Endothelial cell of umbilical vein (primary cell): Measurements from ENCODE around the gene SNRNP27. TPM values are rescaled to one million over a fixed set of nuclear protein-coding genes. Genes with fewer than 3 reads are reported as not detected.

Experiments
- BruUV-seq: library from RNA; stranded (reverse); fragments of 400-500 nt; replicated peaks from 2 replicates; lab custom pipeline; 2021; lab: Mats Ljungman, UMichigan
- CTCF ChIA-PET: fragments of 300-600, 350-600 bp; sonication (Branson Sonifier 250); formaldehyde crosslinking; loops from one replicate; lab custom pipeline; 2021; ENCODE audit warnings: antibody characterized with exemption, inconsistent platforms; lab: Charles Lee
- POLR2A ChIA-PET: fragments of 300-600, 350-600 bp; sonication (Branson Sonifier 250); formaldehyde crosslinking; loops from one replicate; lab custom pipeline; 2021; ENCODE audit warnings: antibody characterized with exemption, inconsistent platforms; lab: Charles Lee
- DNase-seq: peaks from one replicate; pipeline ENCODE4 v3.0.0-alpha.2; 2011; ENCODE audit warnings: low read depth, low spot score
- FAIRE-seq: peaks from 2 replicates; lab custom pipeline; 2011; peaks lifted over from hg19 to GRCh38; lab: Jason Lieb, UNC
- H2AFZ ChIP-seq: 2 replicates; pipeline ENCODE4 v1.6.0; 2012; ENCODE audit warnings: low read depth, low read length, control low read depth, inconsistent platforms
- H3K27ac ChIP-seq: 2 replicates; pipeline ENCODE4 v1.5.1; 2011; ENCODE audit warnings: low read depth, mild to moderate bottlenecking, control low read depth, low read length, moderate library complexity; ENCODE audit not compliant: insufficient read depth
- H3K27me3 ChIP-seq, 2 experiments: 2 replicates each; pipeline versions ENCODE4 v1.6.0 to v1.6.1; 2011; ENCODE audit warnings: low read length in 2 of 2, mixed read lengths in 1 of 2; ENCODE audit not compliant: control insufficient read depth in 2 of 2, insufficient read depth in 2 of 2
- H3K36me3 ChIP-seq, 2 experiments: 2 replicates in 1 of 2; 3 replicates in 1 of 2; pipeline ENCODE4 v1.5.1; 2011; ENCODE audit warnings: low read length in 2 of 2, mild to moderate bottlenecking in 1 of 2, moderate library complexity in 1 of 2; ENCODE audit not compliant: control insufficient read depth in 2 of 2, insufficient read depth in 2 of 2; ENCODE audit errors: extremely low read depth in 1 of 2
- H3K4me1 ChIP-seq: 3 replicates; pipeline ENCODE4 v1.5.1; 2011; ENCODE audit warnings: mild to moderate bottlenecking, low read length; ENCODE audit not compliant: control insufficient read depth, insufficient read depth; ENCODE audit errors: extremely low read depth
- H3K4me2 ChIP-seq: 2 replicates; pipeline ENCODE4 v1.6.1; 2011; ENCODE audit warnings: low read length, control low read depth, mixed read lengths; ENCODE audit not compliant: insufficient read depth
- H3K4me3 ChIP-seq, 3 experiments: fragments of 200-600 bp in 1 of 3; sonication (generic), shearing (Covaris generic) in 1 of 3; replicated peaks in 1 of 3; 2 replicates each; pipeline ENCODE4 v1.5.1; 2011 to 2016; ENCODE audit warnings: control low read depth in 3 of 3, low read length in 3 of 3, mild to moderate bottlenecking in 2 of 3, inconsistent platforms in 1 of 3, low read depth in 1 of 3, moderate library complexity in 1 of 3; ENCODE audit not compliant: insufficient read depth in 1 of 3
- H3K79me2 ChIP-seq: 2 replicates; pipeline ENCODE4 v1.6.0; 2012; ENCODE audit warnings: low read length, inconsistent platforms; ENCODE audit not compliant: control insufficient read depth, insufficient read depth
- H3K9ac ChIP-seq: replicated peaks from 2 replicates; pipeline ENCODE3; 2011; ENCODE audit warnings: low read length, control low read depth; ENCODE audit not compliant: insufficient read depth; ENCODE audit errors: extremely low read depth
- H3K9me1 ChIP-seq: replicated peaks from 3 replicates; pipeline ENCODE4 v1.6.0; 2011; ENCODE audit warnings: mild to moderate bottlenecking, low read length; ENCODE audit not compliant: control insufficient read depth, insufficient read depth; ENCODE audit errors: extremely low read depth
- H3K9me3 ChIP-seq: replicated peaks from 2 replicates; pipeline ENCODE4 v1.5.1; 2012; ENCODE audit warnings: low read length, inconsistent platforms; ENCODE audit not compliant: control insufficient read depth, insufficient read depth
- H4K20me1 ChIP-seq: replicated peaks from 2 replicates; pipeline ENCODE3; 2011; ENCODE audit warnings: mild to moderate bottlenecking, low read length; ENCODE audit not compliant: control insufficient read depth, insufficient read depth; ENCODE audit errors: extremely low read depth
- EZH2 ChIP-seq: IDR thresholded peaks from 2 replicates; pipeline ENCODE4 v1.6.1; 2012; ENCODE audit warnings: borderline replicate concordance, low read depth, mild to moderate bottlenecking, moderate library complexity, low read length, inconsistent platforms; ENCODE audit not compliant: severe bottlenecking
- FOS ChIP-seq: IDR thresholded peaks from 2 replicates; pipeline ENCODE4 v1.6.1; 2011; ENCODE audit warnings: mild to moderate bottlenecking, low read length, moderate library complexity, borderline replicate concordance; ENCODE audit not compliant: insufficient read depth
- GATA2 ChIP-seq: IDR thresholded peaks from 2 replicates; pipeline ENCODE4 v1.7.0; 2011; ENCODE audit warnings: low read depth, mild to moderate bottlenecking, moderate library complexity, mixed read lengths, low read length; ENCODE audit not compliant: insufficient read length, insufficient read depth
- JUN ChIP-seq: IDR thresholded peaks from 2 replicates; pipeline ENCODE4 v1.6.1; 2011; ENCODE audit warnings: borderline replicate concordance, low read depth; ENCODE audit not compliant: insufficient read length, insufficient read depth
- MYC ChIP-seq: IDR thresholded peaks from one replicate; pipeline ENCODE4 v1.6.1; 2011; ENCODE audit warnings: mild to moderate bottlenecking, low read depth, low read length
- POLR2A ChIP-seq: IDR thresholded peaks from 2 replicates; pipeline ENCODE4 v1.6.1; 2012; ENCODE audit warnings: low read depth, mild to moderate bottlenecking, control low read depth, low read length
- POLR2AphosphoS5 ChIP-seq: IDR thresholded peaks from 2 replicates; pipeline ENCODE4 v1.6.1; 2012; ENCODE audit warnings: low read depth, mild to moderate bottlenecking, control low read depth, low read length, moderate library complexity; ENCODE audit not compliant: insufficient read depth
- dilution Hi-C: fragments of 300-500 bp; cut with MboI; formaldehyde crosslinking; loops from one replicate; pipeline ENCODE4 v1.15.0; 2019; ENCODE audit warnings: low sequenced_read_pairs; ENCODE audit not compliant: extremely low pct_ligation_motif_present
- intact Hi-C: fragments of 100-400 bp; cut with micrococcal nuclease; formaldehyde crosslinking; loops from one replicate; pipeline ENCODE4 v1.10.0; 2022
- polyA plus RNA-seq, 4 experiments: library from polyadenylated mRNA; depleted of rRNA in 3 of 4; stranded (reverse) in 3 of 4; unstranded in 1 of 4; fragments of >200 nt; gene quantifications; 2 replicates each; pipeline versions ENCODE4 v1.2.1 to v1.2.3, GENCODE V29; 2011 to 2012; ENCODE audit warnings: missing spikeins in 1 of 4
- total RNA-seq: library from RNA; stranded (reverse); gene quantifications from 2 replicates; pipeline ENCODE4 v1.2.3, GENCODE V29; 2021
- TF ChIP-seq, protein P1 (sequence below), 2 donors: IDR thresholded peaks; 1 replicate in 1 of 2; 2 replicates in 1 of 2; pipeline ENCODE4 v1.5.1; 2011; ENCODE audit warnings: low read length in 2 of 2, mild to moderate bottlenecking in 2 of 2, moderate library complexity in 2 of 2, control low read depth in 1 of 2, inconsistent platforms in 1 of 2, low read depth in 1 of 2; ENCODE audit not compliant: insufficient read depth in 1 of 2; ENCODE audit errors: extremely low read depth in 1 of 2
- TF ChIP-seq, protein P2 (sequence below): IDR thresholded peaks from 2 replicates; pipeline ENCODE4 v1.6.1; 2011; ENCODE audit not compliant: insufficient read depth, insufficient read length

The SNRNP27 gene
- total and polyA plus RNA-seq, 2 donors (not counting 3 experiments of a cell fraction or from before 2014, with no cell fraction given), result 12.7 to 50.6 TPM

GRCh38 chr2:69943843-69944525, 50.2 kb downstream of the SNRNP27 start:
- no peaks in the 10 kb centered on the region for H3K27me3 ChIP-seq
- H3K9me1 ChIP-seq, result no peaks in the 10 kb centered on the region
- no peak for DNase-seq
- FAIRE-seq, result peak; percentile 4
- H3K9me3 ChIP-seq, result no peaks in the 10 kb centered on the region
- peaks cover 2 to 3% of the 10 kb centered on the region in 2 experiments for H3K36me3 ChIP-seq
- no peak for TF ChIP-seq GATA2
- no peak overlapping the region for H2AFZ ChIP-seq
- intact Hi-C loops, result no loop called here
- H3K4me1 ChIP-seq, result peaks cover 25% of the 10 kb centered on the region
- no peak overlapping the region for H3K4me2 ChIP-seq
- dilution Hi-C loops, result no loop called here
- H3K9ac ChIP-seq, result no peak overlapping the region
- no peaks in the 10 kb centered on the region for H4K20me1 ChIP-seq
- ChIA-PET CTCF (interaction anchor here (1.9 to 5.3 kb wide), 3 partner anchors 10 to 127 kb away, joined by 4 to 19 read pairs (median 12); no protein-coding TSS in a partner anchor), POLR2A (no interaction called here)
- H3K27ac ChIP-seq, result no peak overlapping the region
- H3K79me2 ChIP-seq, result no peaks in the 10 kb centered on the region
- no TSS peak for BruUV-seq
- H3K4me3 ChIP-seq, result no peak overlapping the region

DNA sequence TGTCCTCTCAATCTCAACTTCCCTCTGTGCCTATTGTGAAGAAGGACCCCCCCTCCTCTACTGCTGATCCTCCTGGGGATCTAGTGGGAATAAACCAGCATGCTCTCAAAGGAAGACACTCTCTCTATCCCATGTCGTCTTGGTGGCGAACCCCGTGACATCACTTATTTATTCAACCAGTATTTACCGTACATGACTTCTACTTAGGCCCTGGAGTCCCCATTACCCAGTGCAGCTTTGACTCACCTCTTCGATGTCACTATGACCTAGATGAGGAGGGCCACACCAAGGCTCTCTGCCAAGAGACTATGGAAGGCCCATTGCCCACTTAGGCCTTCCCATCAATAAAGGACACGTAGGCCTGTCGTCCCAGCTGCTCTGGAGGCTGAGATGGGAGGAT, 51.0 kb downstream of the SNRNP27 start:
- Histone ChIP-seq H3K27ac (no peak overlapping the region), H2AFZ (no peak overlapping the region), H3K36me3 (peaks cover under 1 to 2% of the 10 kb centered on the region in 2 experiments), H3K79me2 (no peaks in the 10 kb centered on the region), H3K4me1 (peaks cover 25% of the 10 kb centered on the region), H4K20me1 (no peaks in the 10 kb centered on the region), H3K9me1 (no peaks in the 10 kb centered on the region), H3K4me3 (no peak overlapping the region), H3K4me2 (no peak overlapping the region), H3K27me3 (no peaks in the 10 kb centered on the region), H3K9ac (no peak overlapping the region), H3K9me3 (no peaks in the 10 kb centered on the region)
- intact Hi-C loops, result loop anchor here (5.0 kb wide), 1 partner anchor 58 kb away; no protein-coding TSS in a partner anchor
- ChIA-PET CTCF (interaction anchor here (1.2 to 5.3 kb wide), 5 partner anchors 11 to 126 kb away, joined by 4 to 19 read pairs (median 4); partner anchors contain the start of gene MXD1), POLR2A (no interaction called here)
- DNase-seq (no peak), FAIRE-seq (no peak)
- dilution Hi-C loops, result no loop called here
- no peak for TF ChIP-seq EZH2
- TF ChIP-seq, protein P1, sequence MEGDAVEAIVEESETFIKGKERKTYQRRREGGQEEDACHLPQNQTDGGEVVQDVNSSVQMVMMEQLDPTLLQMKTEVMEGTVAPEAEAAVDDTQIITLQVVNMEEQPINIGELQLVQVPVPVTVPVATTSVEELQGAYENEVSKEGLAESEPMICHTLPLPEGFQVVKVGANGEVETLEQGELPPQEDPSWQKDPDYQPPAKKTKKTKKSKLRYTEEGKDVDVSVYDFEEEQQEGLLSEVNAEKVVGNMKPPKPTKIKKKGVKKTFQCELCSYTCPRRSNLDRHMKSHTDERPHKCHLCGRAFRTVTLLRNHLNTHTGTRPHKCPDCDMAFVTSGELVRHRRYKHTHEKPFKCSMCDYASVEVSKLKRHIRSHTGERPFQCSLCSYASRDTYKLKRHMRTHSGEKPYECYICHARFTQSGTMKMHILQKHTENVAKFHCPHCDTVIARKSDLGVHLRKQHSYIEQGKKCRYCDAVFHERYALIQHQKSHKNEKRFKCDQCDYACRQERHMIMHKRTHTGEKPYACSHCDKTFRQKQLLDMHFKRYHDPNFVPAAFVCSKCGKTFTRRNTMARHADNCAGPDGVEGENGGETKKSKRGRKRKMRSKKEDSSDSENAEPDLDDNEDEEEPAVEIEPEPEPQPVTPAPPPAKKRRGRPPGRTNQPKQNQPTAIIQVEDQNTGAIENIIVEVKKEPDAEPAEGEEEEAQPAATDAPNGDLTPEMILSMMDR (IDR thresholded peaks at IDR 0.05; ENCODE audit: extremely low read depth in 1 of 2, insufficient read depth in 1 of 2, low read depth in 1 of 2, low read length in 2 of 2), result no peak
- no peak for TF ChIP-seq FOS
- no peak for TF ChIP-seq MYC
- TF ChIP-seq POLR2AphosphoS5, result no peak
- no peak for TF ChIP-seq POLR2A
- TF ChIP-seq GATA2, result no peak
- TF ChIP-seq JUN, result no peak
- TF ChIP-seq, protein P2, sequence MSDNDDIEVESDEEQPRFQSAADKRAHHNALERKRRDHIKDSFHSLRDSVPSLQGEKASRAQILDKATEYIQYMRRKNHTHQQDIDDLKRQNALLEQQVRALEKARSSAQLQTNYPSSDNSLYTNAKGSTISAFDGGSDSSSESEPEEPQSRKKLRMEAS, result no peak
- BruUV-seq, result no TSS peak
